ENCODE results near the gene CACNA1S. TPM values are rescaled to one million over a fixed set of nuclear protein-coding genes. Genes with fewer than 3 reads are reported as not detected.

The CACNA1S gene
- total RNA-seq, 1 donor from 2014 or later: not detected

DNA sequence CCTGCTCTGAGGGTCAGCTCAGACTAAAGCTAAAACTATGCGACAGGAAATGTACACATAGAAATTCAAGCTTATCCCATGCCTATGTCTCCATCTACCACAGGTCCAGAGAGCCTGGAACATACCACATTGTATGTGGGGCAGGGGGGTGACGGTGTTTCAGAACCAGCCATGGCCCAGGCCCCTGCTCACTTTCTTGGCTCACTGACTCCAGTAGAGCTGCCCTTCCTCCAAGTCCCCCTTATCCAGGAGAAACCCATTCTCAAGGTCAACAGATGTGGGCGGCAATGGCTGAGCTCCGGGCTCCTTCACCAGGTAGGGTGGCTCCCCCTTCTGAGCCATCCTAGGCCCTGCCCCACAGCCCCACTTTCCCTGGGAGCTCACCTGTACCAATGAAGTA lies 21.0 kb downstream of the CACNA1S start:
- no peak for FAIRE-seq
- Histone ChIP-seq H4K20me1 (ENCODE audit: insufficient read depth, low read length) (no peaks in the 10 kb centered on the region), H3K9ac (ENCODE audit: low read length) (no peak overlapping the region), H3K36me3 (ENCODE audit: insufficient read depth, low read length) (no peaks in the 10 kb centered on the region), H3K27me3 (ENCODE audit: insufficient read depth, low read length) (peaks cover 15% of the 10 kb centered on the region), H3K4me1 (ENCODE audit: insufficient read depth, low read length) (no peaks in the 10 kb centered on the region), H3K27ac (ENCODE audit: low read depth, low read length) (no peak overlapping the region), H3K79me2 (ENCODE audit: insufficient read depth, low read length) (no peaks in the 10 kb centered on the region), H3K9me3 (ENCODE audit: insufficient read depth, low read depth, low read length) (no peaks in the 10 kb centered on the region), H3K4me3 (ENCODE audit: insufficient read depth, low read depth, low read length) (no peak overlapping the region), H3K4me2 (ENCODE audit: low read length) (no peak overlapping the region), H2AFZ (ENCODE audit: low read depth, low read length) (no peak overlapping the region)
- Mint-ChIP-seq H3K9me3 (ENCODE audit: unreplicated experiment) (peaks cover 2% of the 10 kb centered on the region), H3K27me3 (ENCODE audit: low read depth, unreplicated experiment) (peaks cover 39% of the 10 kb centered on the region), H3K27ac (ENCODE audit: unreplicated experiment) (no peak overlapping the region), H3K36me3 (ENCODE audit: low read depth, unreplicated experiment) (peaks cover 1% of the 10 kb centered on the region), H3K4me3 (ENCODE audit: unreplicated experiment) (no peak overlapping the region), H3K4me1 (ENCODE audit: low read depth, unreplicated experiment) (peaks cover 2% of the 10 kb centered on the region)
- DNase-seq (ENCODE audit: low read depth): no peak
- no peak for TF ChIP-seq EZH2 (IDR thresholded peaks at IDR 0.05; ENCODE audit: insufficient read depth, low read length)
- TF ChIP-seq, protein P1, sequence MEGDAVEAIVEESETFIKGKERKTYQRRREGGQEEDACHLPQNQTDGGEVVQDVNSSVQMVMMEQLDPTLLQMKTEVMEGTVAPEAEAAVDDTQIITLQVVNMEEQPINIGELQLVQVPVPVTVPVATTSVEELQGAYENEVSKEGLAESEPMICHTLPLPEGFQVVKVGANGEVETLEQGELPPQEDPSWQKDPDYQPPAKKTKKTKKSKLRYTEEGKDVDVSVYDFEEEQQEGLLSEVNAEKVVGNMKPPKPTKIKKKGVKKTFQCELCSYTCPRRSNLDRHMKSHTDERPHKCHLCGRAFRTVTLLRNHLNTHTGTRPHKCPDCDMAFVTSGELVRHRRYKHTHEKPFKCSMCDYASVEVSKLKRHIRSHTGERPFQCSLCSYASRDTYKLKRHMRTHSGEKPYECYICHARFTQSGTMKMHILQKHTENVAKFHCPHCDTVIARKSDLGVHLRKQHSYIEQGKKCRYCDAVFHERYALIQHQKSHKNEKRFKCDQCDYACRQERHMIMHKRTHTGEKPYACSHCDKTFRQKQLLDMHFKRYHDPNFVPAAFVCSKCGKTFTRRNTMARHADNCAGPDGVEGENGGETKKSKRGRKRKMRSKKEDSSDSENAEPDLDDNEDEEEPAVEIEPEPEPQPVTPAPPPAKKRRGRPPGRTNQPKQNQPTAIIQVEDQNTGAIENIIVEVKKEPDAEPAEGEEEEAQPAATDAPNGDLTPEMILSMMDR (IDR thresholded peaks at IDR 0.05; ENCODE audit: insufficient read depth, low read depth, low read length): no peak

GRCh38 chr1:201090541-201090940 lies 21.7 kb downstream of the CACNA1S start:
- Mint-ChIP-seq H3K36me3 (ENCODE audit: low read depth, unreplicated experiment) (peaks cover 1% of the 10 kb centered on the region), H3K4me1 (ENCODE audit: low read depth, unreplicated experiment) (peaks cover 2% of the 10 kb centered on the region), H3K4me3 (ENCODE audit: unreplicated experiment) (no peak overlapping the region), H3K27ac (ENCODE audit: unreplicated experiment) (no peak overlapping the region), H3K9me3 (ENCODE audit: unreplicated experiment) (peaks cover 2% of the 10 kb centered on the region), H3K27me3 (ENCODE audit: low read depth, unreplicated experiment) (peaks cover 35% of the 10 kb centered on the region)
- Histone ChIP-seq H3K36me3 (ENCODE audit: insufficient read depth, low read length) (no peaks in the 10 kb centered on the region), H3K9me3 (ENCODE audit: insufficient read depth, low read depth, low read length) (no peaks in the 10 kb centered on the region), H3K4me2 (ENCODE audit: low read length) (no peak overlapping the region), H3K4me1 (ENCODE audit: insufficient read depth, low read length) (no peaks in the 10 kb centered on the region), H3K27ac (ENCODE audit: low read depth, low read length) (no peak overlapping the region), H3K79me2 (ENCODE audit: insufficient read depth, low read length) (no peaks in the 10 kb centered on the region), H3K4me3 (ENCODE audit: insufficient read depth, low read depth, low read length) (no peak overlapping the region), H2AFZ (ENCODE audit: low read depth, low read length) (no peak overlapping the region), H3K9ac (ENCODE audit: low read length) (no peak overlapping the region), H4K20me1 (ENCODE audit: insufficient read depth, low read length) (no peaks in the 10 kb centered on the region), H3K27me3 (ENCODE audit: insufficient read depth, low read length) (peaks cover 11% of the 10 kb centered on the region)
- no peak for TF ChIP-seq EZH2 (IDR thresholded peaks at IDR 0.05; ENCODE audit: insufficient read depth, low read length)
- TF ChIP-seq, protein P1 (IDR thresholded peaks at IDR 0.05; ENCODE audit: insufficient read depth, low read depth, low read length): no peak
- FAIRE-seq (no peak), DNase-seq (ENCODE audit: low read depth) (no peak)

DNA sequence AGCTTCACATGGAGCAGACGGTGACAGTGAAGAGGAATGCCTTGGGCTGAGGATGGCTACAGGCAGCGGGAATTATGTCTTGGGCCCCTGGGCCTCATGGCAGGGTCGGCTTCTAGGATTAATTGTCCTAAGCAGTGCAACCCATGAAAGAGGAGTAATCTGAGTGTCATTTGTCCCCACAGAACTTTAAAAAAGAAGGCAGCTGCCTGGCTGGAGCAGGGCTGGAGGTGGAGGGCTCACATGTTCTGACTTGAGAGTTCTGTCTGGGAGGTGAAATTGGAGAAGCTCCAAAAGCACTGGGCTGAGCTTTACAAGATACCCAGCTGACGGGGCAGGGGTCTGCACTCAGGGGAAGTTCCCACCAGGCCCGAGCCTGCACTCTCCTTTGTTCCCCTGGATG lies 22.6 kb downstream of the CACNA1S start:
- Histone ChIP-seq H3K4me3 (ENCODE audit: insufficient read depth, low read depth, low read length) (no peak overlapping the region), H3K4me1 (ENCODE audit: insufficient read depth, low read length) (no peaks in the 10 kb centered on the region), H4K20me1 (ENCODE audit: insufficient read depth, low read length) (no peaks in the 10 kb centered on the region), H3K36me3 (ENCODE audit: insufficient read depth, low read length) (no peaks in the 10 kb centered on the region), H3K4me2 (ENCODE audit: low read length) (no peak overlapping the region), H3K9ac (ENCODE audit: low read length) (no peak overlapping the region), H3K27ac (ENCODE audit: low read depth, low read length) (no peak overlapping the region), H2AFZ (ENCODE audit: low read depth, low read length) (no peak overlapping the region), H3K27me3 (ENCODE audit: insufficient read depth, low read length) (peaks cover 11% of the 10 kb centered on the region), H3K9me3 (ENCODE audit: insufficient read depth, low read depth, low read length) (no peaks in the 10 kb centered on the region), H3K79me2 (ENCODE audit: insufficient read depth, low read length) (no peaks in the 10 kb centered on the region)
- peaks cover 1% of the 10 kb centered on the region for H3K36me3 Mint-ChIP-seq (ENCODE audit: low read depth, unreplicated experiment)
- TF ChIP-seq, protein P1 (IDR thresholded peaks at IDR 0.05; ENCODE audit: insufficient read depth, low read depth, low read length): no peak
- TF ChIP-seq EZH2 (IDR thresholded peaks at IDR 0.05; ENCODE audit: insufficient read depth, low read length): no peak
- DNase-seq (ENCODE audit: low read depth) (no peak), FAIRE-seq (no peak)
- peaks cover 2% of the 10 kb centered on the region for H3K4me1 Mint-ChIP-seq (ENCODE audit: low read depth, unreplicated experiment)
- H3K27me3 Mint-ChIP-seq (ENCODE audit: low read depth, unreplicated experiment): peaks cover 36% of the 10 kb centered on the region
- H3K27ac Mint-ChIP-seq (ENCODE audit: unreplicated experiment): no peak overlapping the region
- peaks cover 2% of the 10 kb centered on the region for H3K9me3 Mint-ChIP-seq (ENCODE audit: unreplicated experiment)
- H3K4me3 Mint-ChIP-seq (ENCODE audit: unreplicated experiment): no peak overlapping the region

Measured in astrocyte (in vitro differentiated cells and primary cell).